Fibroblast of skin of abdomen (primary cell): ENCODE results near the gene EPHA7. TPM values are rescaled to one million over a fixed set of nuclear protein-coding genes. Genes with fewer than 3 reads are reported as not detected.

Experiments
- DNase-seq: peaks from one replicate; pipeline ENCODE4 v3.0.0-alpha.2; 2013
- polyA plus RNA-seq, 2 experiments: library from polyadenylated mRNA; unstranded; fragments of 120-200 nt; gene quantifications; one replicate each; pipeline ENCODE4 v1.2.1, GENCODE V29; 2013; ENCODE audit not compliant: insufficient read length in 2 of 2

The EPHA7 gene
- 0.30 TPM for polyA plus RNA-seq (2013, experiment 1 of 2; ENCODE audit: insufficient read length)
- 0.31 TPM for polyA plus RNA-seq (2013, experiment 2 of 2; ENCODE audit: insufficient read length)

GRCh38 chr6:93419304-93420162 lies at the start of gene EPHA7:
Gene EPHA7, minus strand, starts transcription at chr6:93419559. Its CDS starts 218 bp downstream, at chr6:93419341.
- DNase-seq, result peak; percentile 93

- peak; percentile 38 for DNase-seq
Observed at GRCh38 chr6:93468291-93468690, 48.9 kb upstream of the EPHA7 start.

- DNase-seq, result no peak
Observed at GRCh38 chr6:93454533-93454932, 35.2 kb upstream of the EPHA7 start.

GRCh38 chr6:93453956-93454355 lies 34.6 kb upstream of the EPHA7 start:
- DNase-seq, result no peak

DNA sequence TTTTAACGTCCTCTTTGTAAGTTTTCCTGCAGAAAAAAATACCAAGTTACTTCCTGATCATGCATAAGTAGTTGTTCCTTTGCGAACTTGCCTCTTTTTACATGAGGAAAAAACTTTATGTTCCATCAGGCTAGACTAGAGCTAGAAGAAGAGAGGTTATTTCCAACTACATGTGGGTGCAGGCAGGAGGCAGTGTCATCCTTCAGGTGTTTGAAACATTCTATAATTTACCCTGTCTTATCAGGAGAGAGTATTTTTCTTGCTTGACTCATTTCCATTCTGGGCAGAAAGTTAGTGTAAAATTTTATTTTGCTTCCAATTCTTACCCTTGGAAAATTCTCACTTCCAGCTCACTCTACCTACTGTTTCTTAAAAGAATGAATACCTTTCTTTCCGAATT lies 28.5 kb upstream of the EPHA7 start:
- DNase-seq, result no peak

DNA sequence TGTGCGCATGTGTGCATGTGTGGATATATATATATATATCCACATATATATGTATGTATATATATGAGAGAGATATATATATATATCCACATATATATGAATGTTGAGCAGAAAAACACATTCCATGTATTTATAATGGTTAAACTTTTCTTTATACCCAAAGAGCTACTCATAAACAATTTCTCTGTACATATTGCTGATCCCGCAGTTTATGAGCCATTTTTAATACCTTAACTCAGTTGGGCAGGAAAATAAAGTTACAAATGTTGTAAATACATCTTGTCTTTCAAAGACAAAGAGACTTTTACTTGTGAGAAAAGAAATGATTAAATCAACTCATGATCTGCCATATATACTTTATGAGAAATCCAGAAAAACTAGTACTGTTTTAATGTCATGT lies 18.1 kb upstream of the EPHA7 start:
- DNase-seq, result no peak

DNA sequence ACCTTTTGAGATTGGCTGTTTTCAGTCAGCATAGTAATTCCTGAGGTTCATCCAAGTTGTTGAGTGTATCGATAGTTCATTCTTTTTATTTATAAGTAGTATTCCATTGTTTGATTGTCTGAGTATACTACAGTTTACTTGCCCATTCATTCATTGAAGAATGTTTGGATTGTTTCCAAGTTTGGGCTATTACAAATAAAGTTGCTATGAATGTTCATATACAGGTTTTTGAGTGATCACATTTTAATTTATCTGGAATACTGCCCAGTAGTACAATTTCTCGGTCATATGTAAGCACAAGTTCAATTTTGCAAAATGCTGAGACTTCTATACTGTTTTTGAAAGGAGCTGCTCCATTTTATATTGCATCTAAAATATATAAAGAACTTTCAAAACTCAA lies 14.2 kb upstream of the EPHA7 start:
- no peak for DNase-seq

DNA sequence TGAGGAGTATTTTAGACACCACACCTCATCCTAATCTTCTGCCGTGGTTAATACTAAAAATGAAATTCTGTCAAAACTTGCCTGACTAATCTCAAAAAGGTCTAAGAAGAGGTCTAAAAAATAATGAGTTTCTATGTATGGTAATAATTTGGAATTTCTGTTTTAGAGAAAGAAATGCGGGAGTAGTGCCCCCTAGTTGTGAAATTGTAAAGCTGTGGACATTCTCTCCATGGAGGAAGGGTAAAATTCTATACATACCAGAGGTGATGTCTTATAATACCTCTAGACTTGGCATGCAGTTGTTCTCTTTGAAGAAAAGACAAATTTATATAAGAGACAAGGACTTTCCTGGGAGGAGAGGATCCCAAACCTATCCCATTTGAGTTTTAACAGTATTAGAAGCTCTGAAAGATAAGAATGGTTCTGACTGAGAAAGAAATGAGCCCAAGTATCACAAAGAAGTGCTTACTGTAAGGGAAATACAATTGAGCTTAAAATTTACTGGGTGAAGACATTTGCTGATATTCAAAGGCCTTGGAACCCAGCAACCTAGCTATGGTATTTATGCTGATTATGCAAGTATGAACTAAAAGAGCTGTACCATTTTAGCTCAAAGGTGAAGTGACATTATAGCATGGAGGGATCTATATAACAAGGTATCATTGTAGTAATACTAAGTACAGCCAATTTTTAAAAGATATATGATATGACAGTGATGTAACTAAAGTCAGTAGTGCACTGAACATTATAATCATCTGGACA lies 5.1 kb upstream of the EPHA7 start:
- no peak for DNase-seq

GRCh38 chr6:93423542-93423941 lies 4.2 kb upstream of the EPHA7 start:
- peak; percentile 45 for DNase-seq

GRCh38 chr6:93420163-93420795 lies 920 bp upstream of the EPHA7 start:
- DNase-seq, result no peak

DNA sequence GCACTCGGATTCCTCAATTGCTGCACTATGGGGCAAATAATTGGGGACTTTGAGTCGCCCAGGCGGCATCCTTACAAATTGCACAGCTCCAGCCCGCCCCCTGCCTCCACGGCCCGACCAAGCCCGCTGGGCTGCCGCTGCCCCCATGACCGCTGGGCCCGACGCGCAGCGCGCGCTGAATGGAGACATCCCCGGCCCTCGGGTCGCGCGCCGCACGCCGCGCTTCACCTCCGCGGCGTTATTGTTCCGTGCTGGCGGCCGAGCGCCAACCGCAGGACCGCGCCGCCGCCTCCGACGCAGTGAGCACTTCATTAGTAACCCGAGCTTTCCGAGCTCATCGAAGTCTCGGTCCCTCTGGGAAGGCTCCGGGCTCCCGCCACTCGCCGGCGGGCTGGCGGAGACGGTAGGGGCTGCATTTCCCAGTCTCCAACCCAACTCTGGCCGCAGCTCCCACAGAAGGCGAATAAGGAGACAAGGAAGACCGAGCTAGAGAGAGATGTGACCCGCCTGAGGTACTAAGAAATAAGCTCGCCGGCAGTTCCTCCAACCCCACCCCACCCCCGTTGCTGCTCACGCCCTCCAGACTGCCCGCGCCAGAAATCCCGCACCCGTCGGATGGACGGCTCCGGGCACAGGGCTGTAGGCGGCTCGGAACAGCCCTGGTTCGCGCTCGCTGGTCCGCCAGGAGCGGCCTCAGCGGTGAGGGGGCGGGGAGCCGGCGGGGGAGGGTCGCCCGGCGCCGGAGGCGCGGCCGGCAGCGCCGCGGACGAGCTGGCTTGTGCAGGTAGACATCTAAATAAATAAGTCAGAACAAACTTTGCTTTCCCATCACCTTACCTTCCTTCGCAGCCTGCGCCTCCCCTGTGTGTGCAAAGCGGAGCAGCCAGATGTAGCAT lies 703 bp downstream of the EPHA7 start:
- DNase-seq, result peak; percentile 21

DNA sequence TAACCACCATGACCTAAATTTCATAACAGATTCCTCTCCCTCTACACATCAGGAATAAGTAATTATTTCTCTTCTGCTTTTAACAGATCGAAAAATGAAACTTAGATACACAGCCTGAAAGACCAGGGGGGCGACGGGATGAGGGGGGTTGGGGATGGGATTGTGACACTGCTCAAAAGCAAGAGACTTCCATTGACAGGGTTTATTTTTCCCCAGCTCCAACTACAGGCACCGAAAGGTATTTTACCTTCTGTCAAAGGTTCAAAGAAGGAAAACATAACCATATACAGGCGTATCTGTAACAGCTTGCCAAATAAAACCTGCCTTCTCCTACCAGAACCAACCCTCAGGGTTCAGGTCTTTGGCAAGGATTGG lies 1.3 kb downstream of the EPHA7 start:
- no peak for DNase-seq

- peak; percentile 26 for DNase-seq
Observed at GRCh38 chr6:93417421-93418013, 1.8 kb downstream of the EPHA7 start.

- DNase-seq, result peak; percentile 2
Observed at GRCh38 chr6:93416571-93417420, 2.6 kb downstream of the EPHA7 start.

- DNase-seq, result no peak
Observed at GRCh38 chr6:93413190-93413589, 6.2 kb downstream of the EPHA7 start.

DNA sequence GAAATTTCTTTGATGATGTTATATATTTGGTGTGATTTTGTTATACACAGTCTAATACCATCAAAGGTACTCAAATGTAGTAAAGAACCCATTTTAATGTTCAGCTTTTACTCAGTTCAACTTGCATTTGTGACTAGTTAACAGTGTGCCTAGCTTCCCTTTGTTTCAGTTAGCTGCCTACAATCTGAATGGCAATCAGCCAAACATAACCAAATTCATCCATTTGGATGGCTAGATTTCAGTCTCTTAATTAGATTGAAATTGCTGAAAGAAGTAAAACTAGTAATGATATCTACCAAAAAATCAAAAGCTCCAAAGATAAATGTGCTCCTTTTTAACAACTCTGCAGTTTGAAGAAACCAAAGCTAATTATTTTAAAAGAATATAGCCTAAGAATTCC lies 6.9 kb downstream of the EPHA7 start:
- no peak for DNase-seq

- peak; percentile 20 for DNase-seq
Observed at GRCh38 chr6:93407186-93407585, 12.2 kb downstream of the EPHA7 start.

DNA sequence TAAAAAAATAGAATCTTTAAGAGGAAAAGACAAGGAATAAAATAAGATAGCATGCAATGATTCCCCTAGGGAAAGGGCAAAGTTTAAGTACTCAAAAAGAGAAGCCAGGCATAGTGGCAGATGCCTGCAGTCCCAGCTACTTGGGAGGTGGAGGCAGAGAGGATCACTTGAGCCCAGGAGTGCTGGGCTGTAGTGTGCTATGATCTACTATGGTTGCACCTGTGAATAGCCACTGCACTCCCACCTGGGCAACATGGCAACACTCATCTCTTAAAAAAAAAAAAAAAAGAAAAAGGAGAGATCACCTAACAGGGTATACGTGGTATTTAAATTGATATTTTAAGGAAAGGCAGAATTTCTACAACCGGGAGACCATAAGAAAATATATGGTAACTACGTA lies 16.0 kb downstream of the EPHA7 start:
- no peak for DNase-seq

DNA sequence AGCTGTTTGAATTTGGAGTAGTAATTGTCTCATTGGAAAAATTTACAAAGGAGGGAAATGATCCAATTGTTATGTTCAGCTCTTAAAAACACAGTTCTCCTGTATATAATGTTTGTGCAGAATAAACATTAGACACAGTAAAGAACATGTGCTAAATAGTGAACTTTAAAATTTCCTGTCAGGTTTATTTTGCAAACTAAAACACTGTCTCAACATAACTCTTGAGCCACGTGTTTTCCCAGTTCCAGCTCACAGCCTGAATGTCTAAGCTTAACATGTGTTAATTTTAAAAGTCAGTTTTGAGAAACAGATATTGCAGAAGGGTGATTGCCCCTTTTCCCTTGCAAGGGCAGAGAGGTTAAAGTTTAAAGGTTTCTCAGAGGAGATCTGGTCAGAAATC lies 20.6 kb downstream of the EPHA7 start:
- DNase-seq, result no peak

- DNase-seq, result no peak
Observed at GRCh38 chr6:93394471-93394870, 24.9 kb downstream of the EPHA7 start.
